MM.1S (cell line): ENCODE measurements around the gene BBS12.

ENCODE experiments used
- EZH2 ChIP-seq: fragments of 300-600 bp; sonication (generic); optimal IDR thresholded peaks from 2 replicates; pipeline ENCODE3; 2017; ENCODE audit warnings: low read depth, mild to moderate bottlenecking, antibody characterized with exemption, low read length, mixed read lengths
- EZH2phosphoT487 ChIP-seq: fragments of 300-600 bp; sonication (generic); IDR thresholded peaks from 2 replicates; pipeline ENCODE4 v1.6.1; 2018; ENCODE audit warnings: antibody characterized with exemption, low read length
- TF ChIP-seq, protein P1 (sequence below): fragments of 300-600 bp; sonication (generic); IDR thresholded peaks from 2 replicates; pipeline ENCODE4 v1.5.1; 2016; ENCODE audit warnings: antibody characterized with exemption, low read length, mixed read lengths

DNA sequence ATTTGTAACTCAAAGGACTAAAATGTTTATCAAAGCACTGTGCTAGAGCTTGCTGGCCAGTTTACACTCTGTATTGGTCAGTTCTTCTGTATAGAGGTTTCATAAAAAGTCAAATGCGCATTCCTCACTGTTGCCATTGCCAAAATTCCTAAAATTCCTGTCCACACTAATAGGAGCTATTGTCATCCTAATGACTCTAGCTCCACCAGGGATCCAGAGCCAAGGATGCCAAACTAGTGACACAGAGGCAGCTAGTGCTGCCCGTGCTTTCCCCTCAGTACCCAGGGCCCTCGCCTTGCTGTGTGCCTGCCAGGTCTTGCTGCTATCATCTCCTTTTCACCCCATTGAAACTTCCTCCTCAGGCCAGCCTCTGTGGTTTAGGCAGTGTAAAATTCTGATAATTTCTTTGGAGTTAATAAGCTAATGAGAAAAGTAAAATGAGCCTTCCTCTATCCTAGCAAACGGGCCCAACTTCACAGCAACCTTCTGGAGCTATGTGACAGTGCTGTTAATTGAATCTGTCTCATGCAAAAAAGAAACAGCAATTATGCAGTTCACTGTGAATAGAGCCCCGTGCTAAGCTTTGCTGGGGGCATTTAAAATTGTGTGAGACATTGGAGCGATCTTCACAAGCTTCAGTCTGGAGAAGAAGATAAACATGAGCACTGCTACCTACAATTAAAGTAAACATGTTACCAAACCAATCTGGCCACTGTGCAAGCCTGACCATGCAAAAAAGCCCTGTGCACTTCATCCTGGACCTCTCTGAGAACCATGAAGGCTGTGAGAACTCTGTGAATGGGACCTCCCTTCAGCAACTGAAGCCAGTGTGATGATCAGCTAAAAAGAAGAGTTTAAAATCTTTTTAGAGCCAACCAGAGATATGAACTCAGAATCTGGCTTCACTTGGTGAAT is 51.1 kb downstream of the BBS12 start:
- TF ChIP-seq, protein P1, sequence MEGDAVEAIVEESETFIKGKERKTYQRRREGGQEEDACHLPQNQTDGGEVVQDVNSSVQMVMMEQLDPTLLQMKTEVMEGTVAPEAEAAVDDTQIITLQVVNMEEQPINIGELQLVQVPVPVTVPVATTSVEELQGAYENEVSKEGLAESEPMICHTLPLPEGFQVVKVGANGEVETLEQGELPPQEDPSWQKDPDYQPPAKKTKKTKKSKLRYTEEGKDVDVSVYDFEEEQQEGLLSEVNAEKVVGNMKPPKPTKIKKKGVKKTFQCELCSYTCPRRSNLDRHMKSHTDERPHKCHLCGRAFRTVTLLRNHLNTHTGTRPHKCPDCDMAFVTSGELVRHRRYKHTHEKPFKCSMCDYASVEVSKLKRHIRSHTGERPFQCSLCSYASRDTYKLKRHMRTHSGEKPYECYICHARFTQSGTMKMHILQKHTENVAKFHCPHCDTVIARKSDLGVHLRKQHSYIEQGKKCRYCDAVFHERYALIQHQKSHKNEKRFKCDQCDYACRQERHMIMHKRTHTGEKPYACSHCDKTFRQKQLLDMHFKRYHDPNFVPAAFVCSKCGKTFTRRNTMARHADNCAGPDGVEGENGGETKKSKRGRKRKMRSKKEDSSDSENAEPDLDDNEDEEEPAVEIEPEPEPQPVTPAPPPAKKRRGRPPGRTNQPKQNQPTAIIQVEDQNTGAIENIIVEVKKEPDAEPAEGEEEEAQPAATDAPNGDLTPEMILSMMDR, result no peak
- no peak for TF ChIP-seq EZH2
- TF ChIP-seq EZH2phosphoT487, result no peak
